Skeletal muscle tissue (tissue), 4 donors: ENCODE results near the gene ADAM20. TPM values are rescaled to one million over a fixed set of nuclear protein-coding genes. Genes with fewer than 3 reads are reported as not detected.

Experiments used
- H3K27ac ChIP-seq: one replicate; pipeline ENCODE4 v1.7.0; 2013; ENCODE audit warnings: mild to moderate bottlenecking, low read depth, low read length, inconsistent platforms
- H3K27me3 ChIP-seq, 3 donors: one replicate each; pipeline ENCODE4 v1.7.0; 2013; ENCODE audit warnings: low read length in 3 of 3; ENCODE audit not compliant: control insufficient read depth in 3 of 3, insufficient read depth in 3 of 3
- H3K36me3 ChIP-seq, 3 donors: one replicate each; pipeline ENCODE4 v1.7.0; 2013; ENCODE audit warnings: low read length in 3 of 3; ENCODE audit not compliant: control insufficient read depth in 3 of 3, insufficient read depth in 3 of 3
- H3K4me1 ChIP-seq, 3 donors: one replicate each; pipeline ENCODE4 v1.7.0; 2013; ENCODE audit warnings: low read length in 3 of 3, mild to moderate bottlenecking in 3 of 3; ENCODE audit not compliant: control insufficient read depth in 3 of 3, insufficient read depth in 3 of 3
- H3K4me3 ChIP-seq, 3 donors: one replicate each; pipeline ENCODE4 v1.7.0; 2013; ENCODE audit warnings: low read length in 3 of 3
- H3K9ac ChIP-seq, 3 donors: one replicate each; pipeline ENCODE4 v1.7.0; 2013; ENCODE audit warnings: low read length in 3 of 3, mild to moderate bottlenecking in 3 of 3, moderate library complexity in 2 of 3, low read depth in 1 of 3
- H3K9me3 ChIP-seq, 3 donors: one replicate each; pipeline ENCODE4 v1.7.0; 2013; ENCODE audit warnings: low read length in 3 of 3; ENCODE audit not compliant: control insufficient read depth in 3 of 3
- total RNA-seq: library from RNA; depleted of rRNA; stranded (reverse); fragments of >200 nt; gene quantifications from one replicate; pipeline ENCODE4 v1.2.3, GENCODE V29; 2014
- donor health status: Osteomylitis.

The ADAM20 gene
- 2.1 TPM for total RNA-seq

DNA sequence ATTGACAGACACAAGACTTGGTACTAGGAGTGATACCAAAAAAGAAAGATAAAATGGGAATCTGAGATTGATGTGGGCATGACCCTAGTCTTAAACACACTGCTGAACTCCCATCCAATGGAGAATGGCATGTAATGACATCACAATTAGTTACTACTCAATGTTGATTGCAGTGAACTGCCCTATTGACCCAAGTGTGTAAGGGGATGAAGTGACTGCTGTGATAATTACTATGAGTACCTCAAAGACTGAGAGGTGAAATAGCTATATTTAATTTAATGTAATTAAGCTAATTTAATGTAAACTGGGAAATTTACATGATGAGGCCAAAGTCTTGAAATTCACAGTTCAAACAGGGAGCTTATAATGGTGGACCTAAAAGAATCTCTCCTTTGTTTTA, at the start of gene ADAM20:
TSS of gene ADAM20 (minus strand) at position 101 of the 400 bp plus-strand sequence. CDS start 10,247 bp downstream, outside the sequence.
- no peak within 1 kb of the TSS for H3K27ac ChIP-seq
- H3K9me3 ChIP-seq: no peaks in the 10 kb centered on the region
- H3K27me3 ChIP-seq: no peaks in the 10 kb centered on the region
- H3K9ac ChIP-seq: no peak within 1 kb of the TSS
- no peaks in the 10 kb centered on the region for H3K4me1 ChIP-seq
- H3K4me3 ChIP-seq: no peak within 1 kb of the TSS
- peaks cover 0 to 5% (median 0%) of the 10 kb centered on the region in 3 donors for H3K36me3 ChIP-seq

DNA sequence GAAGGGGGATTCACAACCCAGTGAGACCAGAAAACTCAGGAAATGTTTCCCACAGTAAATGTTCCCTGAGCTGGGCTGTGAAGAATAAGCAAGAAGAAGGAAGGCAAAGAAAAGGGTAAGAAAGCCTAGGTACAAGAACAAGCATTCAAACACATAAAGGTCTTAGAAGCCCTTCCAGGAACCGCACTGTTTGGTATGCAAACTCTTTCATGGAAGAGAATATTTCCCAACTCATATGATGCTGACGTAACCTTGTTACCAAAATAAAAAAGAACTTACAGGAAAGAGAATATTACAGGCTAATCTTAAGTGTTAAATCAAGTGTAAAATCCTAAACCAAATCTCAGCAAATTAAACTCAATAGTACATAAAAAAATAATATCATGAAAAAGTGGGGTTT, 42.1 kb upstream of the ADAM20 start:
- no peaks in the 10 kb centered on the region for H3K4me1 ChIP-seq
- H3K27me3 ChIP-seq: no peaks in the 10 kb centered on the region
- no peak overlapping the region for H3K4me3 ChIP-seq
- H3K9ac ChIP-seq: no peak overlapping the region
- H3K27ac ChIP-seq: no peak overlapping the region
- no peaks in the 10 kb centered on the region for H3K9me3 ChIP-seq
- peaks cover 3 to 31% (median 25%) of the 10 kb centered on the region in 3 donors for H3K36me3 ChIP-seq

DNA sequence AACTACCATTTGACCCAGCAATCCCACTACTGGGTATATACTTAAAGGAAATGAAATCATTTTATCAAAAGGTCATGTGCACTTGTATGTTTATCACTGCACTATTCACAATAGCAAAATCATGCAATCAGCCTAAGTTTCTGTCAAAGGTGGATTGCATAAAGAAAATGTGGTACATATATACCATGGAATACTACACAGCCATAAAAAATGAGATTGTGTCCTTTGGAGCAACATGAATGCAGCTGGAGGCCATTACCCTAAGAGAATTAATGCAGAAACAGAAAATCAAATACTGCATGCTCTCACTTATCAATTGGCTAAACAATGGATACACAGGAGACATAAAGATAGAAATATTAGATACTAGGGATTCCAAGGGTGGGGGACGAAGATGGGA, 38.2 kb upstream of the ADAM20 start:
- Histone ChIP-seq H3K9ac (no peak overlapping the region), H3K4me3 (no peak overlapping the region), H3K36me3 (peaks cover 0 to 3% (median under 1%) of the 10 kb centered on the region in 3 donors), H3K9me3 (no peaks in the 10 kb centered on the region), H3K27ac (no peak overlapping the region), H3K4me1 (no peaks in the 10 kb centered on the region), H3K27me3 (no peaks in the 10 kb centered on the region)

DNA sequence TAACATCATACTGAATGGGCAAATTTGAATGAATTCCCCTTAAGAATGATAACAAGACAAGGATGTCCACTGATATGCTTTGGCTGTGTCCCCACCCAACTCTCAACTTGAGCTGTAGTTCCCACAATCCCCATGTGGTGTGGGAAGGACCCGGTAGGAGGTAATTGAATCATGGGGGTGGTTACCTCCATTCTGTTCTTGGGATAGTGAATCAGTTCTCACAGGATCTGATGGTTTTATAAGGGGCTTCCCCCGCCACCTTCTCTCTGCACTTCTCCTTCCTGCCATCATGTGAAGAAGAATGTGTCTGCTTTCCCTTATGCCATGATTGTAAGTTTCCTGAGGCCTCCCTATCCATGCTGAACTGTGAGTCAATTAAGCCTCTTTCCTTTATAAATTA, 36.3 kb upstream of the ADAM20 start:
- H3K27me3 ChIP-seq: no peaks in the 10 kb centered on the region
- no peak overlapping the region for H3K27ac ChIP-seq
- no peaks in the 10 kb centered on the region for H3K36me3 ChIP-seq
- H3K4me1 ChIP-seq: no peaks in the 10 kb centered on the region
- no peak overlapping the region for H3K4me3 ChIP-seq
- H3K9me3 ChIP-seq: no peaks in the 10 kb centered on the region
- H3K9ac ChIP-seq: no peak overlapping the region

DNA sequence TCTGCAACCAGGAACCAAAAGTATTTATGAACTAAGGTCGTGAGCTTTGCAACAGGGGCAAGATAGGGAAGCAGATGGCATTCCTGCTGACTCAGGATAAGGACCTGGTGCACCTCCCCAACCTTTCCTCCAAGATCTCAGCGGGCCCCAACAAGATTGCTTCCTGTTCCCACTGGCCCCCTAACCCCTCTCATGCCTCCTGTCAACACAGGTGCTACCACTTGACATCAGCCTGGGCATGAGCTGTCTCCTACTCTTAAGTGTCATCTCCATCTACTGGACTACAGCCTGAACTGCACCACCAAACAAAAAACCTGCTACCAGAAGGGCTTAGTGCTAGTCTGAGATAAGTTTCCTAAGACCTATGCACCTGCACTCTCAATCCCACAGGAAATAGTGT, 33.0 kb upstream of the ADAM20 start:
- Histone ChIP-seq H3K36me3 (peaks cover 6 to 17% (median 12%) of the 10 kb centered on the region in 3 donors), H3K27me3 (no peaks in the 10 kb centered on the region), H3K9ac (no peak overlapping the region), H3K4me1 (peaks cover 0 to 4% (median 0%) of the 10 kb centered on the region in 3 donors), H3K27ac (no peak overlapping the region), H3K9me3 (no peaks in the 10 kb centered on the region), H3K4me3 (no peak overlapping the region)

DNA sequence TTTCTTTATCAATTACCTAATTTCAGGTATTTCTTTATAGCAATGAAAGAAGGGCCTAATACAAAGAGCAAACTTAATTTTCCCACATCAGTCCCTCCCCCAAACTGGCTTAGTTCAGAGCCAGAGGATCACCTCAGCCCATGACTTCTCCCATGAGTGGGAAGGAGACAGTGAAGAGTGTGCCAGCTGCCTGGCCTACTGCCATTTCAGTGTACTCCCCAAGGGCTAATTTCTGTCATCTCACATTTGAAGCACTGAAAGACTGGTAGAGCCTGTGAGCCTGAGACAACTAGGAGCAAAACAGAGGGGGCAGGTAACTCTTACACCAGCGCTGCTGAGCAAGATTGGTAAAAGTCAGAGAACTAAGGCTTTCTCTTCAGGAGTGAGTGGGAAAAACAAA, 29.1 kb upstream of the ADAM20 start:
- Histone ChIP-seq H3K4me1 (peaks cover 0 to 4% (median 0%) of the 10 kb centered on the region in 3 donors), H3K27ac (no peak overlapping the region), H3K36me3 (peaks cover 6 to 30% (median 15%) of the 10 kb centered on the region in 3 donors), H3K4me3 (no peak overlapping the region), H3K9ac (no peak overlapping the region), H3K9me3 (no peaks in the 10 kb centered on the region), H3K27me3 (no peaks in the 10 kb centered on the region)

DNA sequence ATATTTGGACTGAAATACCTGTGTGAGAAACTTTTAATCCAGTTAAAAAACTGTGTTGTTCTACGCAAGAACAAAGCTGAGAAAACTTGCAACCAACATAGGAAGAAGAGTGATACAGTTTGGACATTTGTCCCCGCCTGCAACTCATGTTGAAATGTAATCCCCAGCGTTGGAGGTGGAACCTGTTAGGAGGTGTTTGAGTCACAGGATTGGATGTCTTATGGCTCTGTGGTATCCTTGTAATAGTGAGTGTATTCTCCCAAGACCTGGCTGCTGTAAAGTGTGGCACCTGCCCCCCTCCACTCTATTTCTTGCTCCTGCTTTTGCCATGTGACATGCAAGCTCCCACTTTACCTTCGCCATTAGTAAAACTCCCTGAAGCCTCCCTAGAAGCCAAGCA, 28.6 kb upstream of the ADAM20 start:
- no peak overlapping the region for H3K27ac ChIP-seq
- H3K4me3 ChIP-seq: no peak overlapping the region
- no peaks in the 10 kb centered on the region for H3K27me3 ChIP-seq
- no peak overlapping the region for H3K9ac ChIP-seq
- H3K4me1 ChIP-seq: peaks cover 0 to 4% (median 0%) of the 10 kb centered on the region in 3 donors
- peaks cover 6 to 30% (median 15%) of the 10 kb centered on the region in 3 donors for H3K36me3 ChIP-seq
- H3K9me3 ChIP-seq: no peaks in the 10 kb centered on the region

DNA sequence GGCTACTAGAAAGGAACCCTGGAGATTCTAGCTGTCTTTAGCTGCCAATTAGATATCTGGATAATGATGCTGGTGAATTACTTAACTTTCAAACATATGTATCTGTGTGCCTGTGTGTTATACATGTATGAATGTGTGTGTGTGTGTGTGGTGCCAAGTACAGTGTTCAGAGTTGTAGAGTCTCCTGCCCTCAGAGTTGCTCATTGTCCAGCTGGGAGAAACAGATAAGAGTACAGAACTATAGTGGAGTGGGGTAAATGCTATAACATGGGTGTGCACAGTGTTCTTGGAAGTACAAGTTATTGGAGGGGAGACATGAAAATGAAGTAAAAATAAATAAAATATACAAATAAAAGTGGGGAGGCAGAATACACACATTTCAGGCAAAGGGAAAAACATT, 23.6 kb upstream of the ADAM20 start:
- no peaks in the 10 kb centered on the region for H3K9me3 ChIP-seq
- H3K36me3 ChIP-seq: peaks cover under 1 to 19% (median 4%) of the 10 kb centered on the region in 3 donors
- H3K9ac ChIP-seq: no peak overlapping the region
- no peaks in the 10 kb centered on the region for H3K27me3 ChIP-seq
- no peak overlapping the region for H3K4me3 ChIP-seq
- no peak overlapping the region for H3K27ac ChIP-seq
- H3K4me1 ChIP-seq: peaks cover 0 to 4% (median 0%) of the 10 kb centered on the region in 3 donors

DNA sequence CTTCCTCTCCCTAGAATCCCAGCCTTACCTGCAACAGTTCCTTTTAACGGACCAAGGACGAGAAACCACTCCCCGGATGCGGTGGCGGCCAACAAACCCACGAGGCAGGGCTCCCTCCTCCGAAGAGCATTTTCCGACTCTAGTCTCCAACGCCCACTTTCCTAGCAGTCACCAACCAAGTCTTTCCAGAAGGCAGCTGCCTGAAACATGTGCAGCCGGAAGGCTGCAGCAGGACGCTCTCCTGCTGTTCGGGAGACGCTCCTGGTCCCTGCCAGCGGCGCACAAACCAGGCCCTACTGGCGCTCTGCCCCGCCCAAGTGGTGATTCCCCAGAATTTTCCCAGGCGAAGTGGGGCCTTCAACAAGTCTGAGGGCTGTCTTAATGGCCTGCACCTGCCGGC, 21.1 kb upstream of the ADAM20 start:
- Histone ChIP-seq H3K4me3 (peak overlapping the region; percentile 38 to 48 (median 46)), H3K27ac (no peak overlapping the region), H3K36me3 (peaks cover 0 to 6% (median 3%) of the 10 kb centered on the region in 3 donors), H3K27me3 (no peaks in the 10 kb centered on the region), H3K4me1 (peaks cover 0 to 4% (median 0%) of the 10 kb centered on the region in 3 donors), H3K9me3 (no peaks in the 10 kb centered on the region), H3K9ac (peak overlapping the region in 2 of 3 donors; percentile 32 to 33)

DNA sequence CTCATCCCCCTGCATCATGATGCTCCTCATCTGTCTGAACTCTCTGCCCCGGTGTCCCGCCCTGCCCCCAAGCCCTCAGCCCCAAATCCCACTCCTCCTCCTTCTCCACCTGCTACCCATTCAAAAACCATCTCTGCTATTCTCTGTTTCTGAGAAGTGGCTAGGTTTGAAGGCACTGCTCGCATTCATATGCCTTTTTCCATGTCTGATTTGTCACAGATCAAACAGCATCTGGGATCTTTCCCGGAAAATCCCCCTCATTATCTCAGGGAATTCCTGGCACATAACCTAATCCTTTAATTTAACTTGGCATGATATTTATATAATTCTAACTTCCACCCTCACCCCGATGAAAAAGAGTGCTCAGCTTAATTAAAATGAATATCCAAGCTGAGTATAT, 3.3 kb upstream of the ADAM20 start:
- no peaks in the 10 kb centered on the region for H3K9me3 ChIP-seq
- no peak overlapping the region for H3K9ac ChIP-seq
- H3K4me3 ChIP-seq: no peak overlapping the region
- H3K27ac ChIP-seq: no peak overlapping the region
- H3K4me1 ChIP-seq: no peaks in the 10 kb centered on the region
- no peaks in the 10 kb centered on the region for H3K36me3 ChIP-seq
- no peaks in the 10 kb centered on the region for H3K27me3 ChIP-seq
